GM18868 (cell line): ENCODE measurements around the gene GINS2.

Source experiments
- ATAC-seq: cut with Tn5 transposase; IDR thresholded peaks from one replicate; pipeline ENCODE4 v1.9.1; 2021; ENCODE audit warnings: mild to moderate bottlenecking, moderate library complexity; ENCODE audit not compliant: unreplicated experiment

GINS2 gene

GRCh38 chr16:85670840-85671239, 17.9 kb downstream of the GINS2 start:
- ATAC-seq, result no peak

GRCh38 chr16:85668676-85669424, 19.9 kb downstream of the GINS2 start:
- no peak for ATAC-seq

GRCh38 chr16:85667841-85668413, 20.8 kb downstream of the GINS2 start:
- ATAC-seq, result no peak

GRCh38 chr16:85667261-85667660, 21.5 kb downstream of the GINS2 start:
- ATAC-seq, result no peak

- ATAC-seq, result no peak
These were observed 22.8 kb downstream of the GINS2 start for GRCh38 chr16:85665929-85666328.

- ATAC-seq, result no peak
These were observed 23.4 kb downstream of the GINS2 start for GRCh38 chr16:85665373-85665740.

GRCh38 chr16:85664580-85665372, 24.0 kb downstream of the GINS2 start:
- ATAC-seq, result no peak

GRCh38 chr16:85663891-85664321, 24.8 kb downstream of the GINS2 start:
- ATAC-seq, result no peak

- no peak for ATAC-seq
These were observed 25.6 kb downstream of the GINS2 start for GRCh38 chr16:85662976-85663830.

- ATAC-seq, result no peak
These were observed 26.3 kb downstream of the GINS2 start for GRCh38 chr16:85662482-85662812.

- no peak for ATAC-seq
These were observed 26.8 kb downstream of the GINS2 start for GRCh38 chr16:85661740-85662481.

- ATAC-seq, result no peak
These were observed 27.7 kb downstream of the GINS2 start for GRCh38 chr16:85660843-85661739.

- no peak for ATAC-seq
These were observed 28.8 kb downstream of the GINS2 start for GRCh38 chr16:85659805-85660511.

- no peak for ATAC-seq
These were observed 29.4 kb downstream of the GINS2 start for GRCh38 chr16:85659336-85659735.

- no peak for ATAC-seq
These were observed 30.0 kb downstream of the GINS2 start for GRCh38 chr16:85658504-85659326.

- ATAC-seq, result no peak
These were observed 30.8 kb downstream of the GINS2 start for GRCh38 chr16:85657996-85658395.

GRCh38 chr16:85657267-85657650, 31.5 kb downstream of the GINS2 start:
- no peak for ATAC-seq
